Mucosa of stomach (tissue), 1 donor: ENCODE results near the gene GOLGA6L10.
"Not testable (repeated sequence)": the region's sequence is repeated elsewhere in the genome, so short reads cannot be mapped to it uniquely, and the experiment has no call there.

ENCODE experiments used
- H3K27me3 ChIP-seq: one replicate; pipeline ENCODE4 v1.7.0; 2013; ENCODE audit warnings: mild to moderate bottlenecking, low read length; ENCODE audit not compliant: control insufficient read depth, insufficient read depth
- H3K36me3 ChIP-seq: one replicate; pipeline ENCODE4 v1.7.0; 2013; ENCODE audit warnings: low read length; ENCODE audit not compliant: control insufficient read depth, insufficient read depth
- H3K4me1 ChIP-seq: one replicate; pipeline ENCODE4 v1.7.0; 2013; ENCODE audit warnings: mild to moderate bottlenecking, low read length; ENCODE audit not compliant: control insufficient read depth, insufficient read depth
- H3K4me3 ChIP-seq: one replicate; pipeline ENCODE4 v1.7.0; 2013; ENCODE audit warnings: low read length
- H3K9ac ChIP-seq: one replicate; pipeline ENCODE4 v1.7.0; 2013; ENCODE audit warnings: mild to moderate bottlenecking, low read length, moderate library complexity
- H3K9me3 ChIP-seq: one replicate; pipeline ENCODE4 v1.7.0; 2013; ENCODE audit warnings: mild to moderate bottlenecking, low read length, moderate library complexity; ENCODE audit not compliant: control insufficient read depth
- donor health status: Pancreatic carcinoma.

The GOLGA6L10 gene, protein sequence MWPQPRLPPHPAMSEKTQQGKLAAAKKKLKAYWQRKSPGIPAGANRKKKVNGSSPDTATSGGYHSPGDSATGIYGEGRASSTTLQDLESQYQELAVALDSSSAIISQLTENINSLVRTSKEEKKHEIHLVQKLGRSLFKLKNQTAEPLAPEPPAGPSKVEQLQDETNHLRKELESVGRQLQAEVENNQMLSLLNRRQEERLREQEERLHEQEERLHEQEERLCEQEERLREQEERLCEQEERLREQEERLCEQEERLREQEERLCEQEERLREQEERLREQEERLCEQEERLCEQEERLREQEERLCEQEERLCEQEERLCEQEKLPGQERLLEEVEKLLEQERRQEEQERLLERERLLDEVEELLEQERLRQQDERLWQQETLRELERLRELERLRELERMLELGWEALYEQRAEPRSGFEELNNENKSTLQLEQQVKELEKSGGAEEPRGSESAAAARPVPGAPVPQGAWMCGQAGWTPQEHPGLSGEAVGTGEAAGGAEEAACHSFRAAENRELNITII

DNA sequence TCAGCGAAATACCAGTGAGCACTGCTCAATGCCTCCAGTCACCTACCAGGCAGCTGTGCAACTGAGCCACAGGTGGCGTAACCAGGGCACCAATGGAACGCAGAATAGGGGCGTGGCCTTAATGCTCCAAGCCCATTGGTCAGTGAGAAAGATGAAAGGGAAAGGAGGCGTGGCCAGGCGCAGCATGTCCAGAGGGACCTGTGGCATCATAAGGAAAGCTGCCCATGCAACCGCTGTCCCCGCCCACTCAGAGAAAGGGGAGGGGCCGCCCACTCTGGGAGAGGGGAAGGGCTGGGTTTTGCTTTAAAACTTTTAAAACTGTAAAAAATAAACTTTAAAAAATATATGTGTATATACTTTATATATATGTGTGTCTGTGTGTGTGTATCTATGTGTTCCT lies at the start of gene GOLGA6L10:
GOLGA6L10 (minus strand) TSS at position 101 of the 400 bp plus-strand sequence; CDS start at position 1, 100 bp downstream.
- H3K27me3 ChIP-seq, H3K9me3 ChIP-seq, H3K4me3 ChIP-seq, H3K4me1 ChIP-seq, H3K36me3 ChIP-seq, H3K9ac ChIP-seq: not testable (repeated sequence)

DNA sequence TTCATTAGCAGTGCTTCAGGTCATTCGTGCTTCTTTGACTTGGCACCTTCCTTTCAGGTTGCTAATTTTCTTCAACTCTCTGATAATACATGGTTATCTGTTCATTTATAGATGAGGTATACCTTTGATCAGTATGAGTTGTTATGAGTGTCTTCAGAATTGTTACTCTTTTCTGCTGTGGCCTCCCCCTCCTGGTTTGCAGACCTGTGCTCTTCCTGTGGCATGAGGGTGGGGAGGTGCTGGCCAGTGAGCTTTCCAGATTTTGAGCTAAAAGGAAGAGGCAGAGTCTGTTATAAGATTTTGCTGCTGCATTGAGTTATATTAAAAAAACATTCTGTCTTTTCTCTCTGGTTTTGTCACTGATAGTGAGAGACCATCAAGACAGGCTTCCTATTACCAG lies 49.5 kb upstream of the GOLGA6L10 start:
- Histone ChIP-seq H3K27me3 (no peaks in the 10 kb centered on the region), H3K9me3 (no peaks in the 10 kb centered on the region), H3K4me3 (no peak overlapping the region)

DNA sequence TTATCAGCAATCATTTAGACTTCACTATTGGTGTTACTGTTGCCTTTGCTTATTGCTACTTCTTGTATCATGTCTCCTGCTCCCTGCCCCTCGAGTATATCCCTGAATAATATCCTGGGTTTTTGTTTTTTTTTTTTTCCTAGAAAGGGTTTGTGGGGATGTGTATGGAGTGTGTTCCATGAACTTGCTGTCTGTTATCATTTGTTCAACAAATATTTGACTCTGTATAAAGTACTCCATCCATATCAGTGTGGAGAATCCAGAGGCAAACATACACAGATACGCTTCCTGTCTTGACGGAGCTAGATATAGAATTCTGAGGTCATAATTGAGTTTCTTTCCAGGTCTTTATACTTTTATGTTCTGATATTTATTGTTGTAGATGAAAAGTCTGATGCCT lies 48.5 kb upstream of the GOLGA6L10 start:
- H3K9ac ChIP-seq, result no peak overlapping the region
- no peaks in the 10 kb centered on the region for H3K9me3 ChIP-seq
- H3K36me3 ChIP-seq, result no peaks in the 10 kb centered on the region
- H3K4me1 ChIP-seq, result no peaks in the 10 kb centered on the region
- no peak overlapping the region for H3K4me3 ChIP-seq
- H3K27me3 ChIP-seq, result no peaks in the 10 kb centered on the region

More for the DNA sequence above, 49.5 kb upstream of the GOLGA6L10 start:
- Histone ChIP-seq H3K36me3 (no peaks in the 10 kb centered on the region), H3K4me1 (no peaks in the 10 kb centered on the region), H3K9ac (no peak overlapping the region)

DNA sequence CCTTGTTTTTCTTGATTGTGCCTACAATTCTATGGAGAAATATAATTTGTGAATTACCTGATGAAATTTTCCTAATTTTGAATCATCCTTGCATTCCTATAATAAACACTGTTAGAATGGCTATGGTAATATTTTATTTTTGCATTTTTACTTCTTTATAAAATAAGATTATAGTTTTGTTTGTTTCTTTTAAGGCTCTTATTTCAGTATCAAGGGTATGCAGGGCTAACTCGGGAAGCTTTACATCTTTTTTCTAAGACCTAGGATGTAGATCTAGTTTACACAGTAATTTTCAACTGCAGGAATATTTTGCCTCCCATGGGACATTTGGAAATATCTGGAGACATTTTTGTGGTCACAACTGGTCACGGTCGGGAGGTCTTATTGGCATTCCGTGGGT lies 46.5 kb upstream of the GOLGA6L10 start:
- not testable (repeated sequence) for H3K9ac ChIP-seq, H3K4me3 ChIP-seq, H3K27me3 ChIP-seq, H3K9me3 ChIP-seq, H3K36me3 ChIP-seq, H3K4me1 ChIP-seq

DNA sequence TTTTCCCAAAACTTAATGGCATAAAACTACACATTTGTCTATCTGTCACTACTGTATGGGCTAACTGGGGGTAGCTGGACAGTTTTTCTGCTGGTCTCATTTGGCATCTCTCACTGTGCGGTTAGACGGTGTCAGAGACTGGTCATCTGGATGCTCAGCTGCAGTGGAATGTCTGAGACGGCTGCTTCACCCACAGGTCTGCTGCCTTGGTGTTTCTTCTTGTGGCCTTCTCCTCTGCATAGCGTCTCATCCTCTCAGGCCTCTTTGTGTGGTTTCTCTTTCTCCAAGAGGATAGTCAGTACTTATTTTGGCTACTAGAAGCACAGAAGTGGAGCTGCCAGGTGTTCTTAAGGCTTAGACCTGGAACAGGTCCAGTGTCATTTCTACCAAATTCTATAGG lies 44.4 kb upstream of the GOLGA6L10 start:
- no peaks in the 10 kb centered on the region for H3K4me1 ChIP-seq
- H3K9ac ChIP-seq, result no peak overlapping the region
- H3K27me3 ChIP-seq, result no peaks in the 10 kb centered on the region
- H3K4me3 ChIP-seq, result no peak overlapping the region
- no peaks in the 10 kb centered on the region for H3K9me3 ChIP-seq
- H3K36me3 ChIP-seq, result no peaks in the 10 kb centered on the region

DNA sequence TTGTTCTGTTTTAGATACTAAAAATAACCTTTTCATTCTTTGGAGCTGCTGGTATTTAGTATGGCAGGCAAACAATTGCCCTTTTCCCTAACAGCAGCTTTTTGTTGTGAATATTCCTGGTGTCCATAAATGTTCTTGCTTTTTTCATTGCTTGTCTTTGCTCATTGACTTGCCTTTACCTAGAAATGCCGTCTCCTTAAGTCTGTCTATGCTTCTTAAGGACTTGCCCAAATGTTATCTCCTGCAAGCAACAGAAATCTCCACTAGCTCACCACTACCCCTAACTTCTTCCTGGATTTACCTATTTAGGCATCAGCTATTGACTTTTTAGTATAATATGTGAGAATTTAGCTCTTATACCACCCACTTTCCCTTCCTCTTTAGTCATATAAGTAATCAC lies 42.8 kb upstream of the GOLGA6L10 start:
- not testable (repeated sequence) for H3K9me3 ChIP-seq, H3K4me3 ChIP-seq, H3K36me3 ChIP-seq, H3K4me1 ChIP-seq, H3K27me3 ChIP-seq, H3K9ac ChIP-seq

DNA sequence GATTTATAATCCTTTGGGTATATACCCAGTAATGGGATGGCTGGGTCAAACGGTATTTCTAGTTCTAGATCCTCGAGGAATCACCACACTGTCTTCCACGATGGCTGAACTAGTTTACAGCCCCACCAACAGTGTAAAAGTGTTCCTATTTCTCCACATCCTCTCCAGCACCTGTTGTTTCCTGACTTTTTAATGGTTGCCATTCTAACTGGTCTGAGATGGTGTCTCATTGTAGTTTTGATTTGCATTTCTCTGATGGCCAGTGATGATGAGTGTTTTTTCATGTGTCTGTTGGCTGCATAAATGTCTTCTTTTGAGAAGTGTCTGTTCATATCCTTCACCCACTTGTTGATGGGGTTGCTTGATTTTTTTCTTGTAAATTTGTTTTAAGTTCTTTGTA lies 40.9 kb upstream of the GOLGA6L10 start:
- H3K9me3 ChIP-seq, H3K36me3 ChIP-seq: not testable (repeated sequence)

DNA sequence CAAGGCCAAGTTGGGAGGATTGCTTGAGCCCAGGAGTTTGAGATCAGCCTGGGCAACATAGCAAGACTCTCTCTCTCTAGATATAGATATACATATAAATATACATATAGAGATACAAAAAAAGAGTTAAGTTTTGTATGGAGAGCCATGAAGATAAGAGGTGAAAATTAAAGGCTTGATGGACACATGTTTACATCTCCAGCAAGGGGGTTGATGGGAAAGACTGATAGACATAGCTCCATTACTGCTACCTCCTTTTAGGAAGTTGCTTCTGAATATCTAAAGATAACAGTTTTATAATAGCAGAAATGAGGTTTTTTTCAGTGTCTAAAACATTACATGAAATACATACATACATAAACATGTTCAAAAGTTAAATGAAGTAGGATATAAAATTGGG lies 37.9 kb upstream of the GOLGA6L10 start:
- not testable (repeated sequence) for H3K27me3 ChIP-seq, H3K9ac ChIP-seq, H3K4me1 ChIP-seq, H3K36me3 ChIP-seq, H3K9me3 ChIP-seq, H3K4me3 ChIP-seq

More for the DNA sequence above, 40.9 kb upstream of the GOLGA6L10 start:
- not testable (repeated sequence) for H3K9ac ChIP-seq, H3K4me3 ChIP-seq, H3K4me1 ChIP-seq, H3K27me3 ChIP-seq

DNA sequence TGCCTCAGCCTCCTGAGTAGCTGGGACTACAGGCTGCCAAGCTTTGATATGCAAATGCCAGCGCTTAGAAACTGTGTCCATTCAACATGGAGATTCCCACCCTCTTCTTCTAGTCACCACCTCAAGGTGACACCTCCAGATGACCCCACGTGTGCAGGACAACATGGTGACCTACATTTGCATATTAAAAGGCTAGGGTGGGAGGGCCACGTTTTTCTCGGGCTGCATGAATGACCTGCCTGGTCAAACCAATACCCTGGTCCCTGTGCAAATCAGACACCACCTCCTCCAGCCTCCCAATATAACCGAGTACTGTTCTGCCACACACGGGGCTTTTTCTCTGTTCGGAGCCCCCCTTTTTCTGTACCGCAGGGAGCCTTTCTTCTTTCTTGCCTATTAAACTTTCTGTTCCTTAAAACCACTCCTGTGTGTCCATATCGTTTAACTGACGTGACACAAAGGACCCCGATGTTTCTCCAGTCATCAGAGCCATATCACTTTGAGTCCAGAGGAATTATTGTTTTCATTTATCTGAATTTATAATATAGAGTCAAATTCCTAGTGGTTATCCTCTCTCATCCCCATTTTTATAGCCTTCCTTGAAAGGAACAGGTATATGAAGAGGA lies 32.2 kb upstream of the GOLGA6L10 start:
- not testable (repeated sequence) for H3K4me3 ChIP-seq, H3K9me3 ChIP-seq, H3K36me3 ChIP-seq, H3K27me3 ChIP-seq, H3K4me1 ChIP-seq, H3K9ac ChIP-seq

DNA sequence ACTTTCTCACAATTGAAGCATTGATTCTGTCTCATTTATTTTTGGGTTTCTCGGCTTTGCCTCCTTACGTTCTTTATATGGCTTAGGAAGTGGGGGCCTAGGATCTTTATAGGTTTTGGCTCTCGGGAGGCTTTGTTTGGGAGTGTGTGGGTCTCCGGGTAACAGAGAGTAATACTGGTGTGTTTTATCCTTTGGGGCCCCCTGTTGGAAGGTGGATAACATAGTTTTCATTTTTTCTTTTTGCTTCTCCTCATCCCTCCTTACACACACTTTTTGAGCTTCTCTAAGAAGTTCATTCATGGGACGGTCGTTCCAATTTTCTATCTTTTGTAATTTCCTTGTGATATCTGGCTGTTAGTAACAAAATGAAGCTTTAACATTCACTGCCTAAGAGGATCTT lies 30.3 kb upstream of the GOLGA6L10 start:
- H3K27me3 ChIP-seq, H3K4me1 ChIP-seq, H3K9me3 ChIP-seq, H3K9ac ChIP-seq, H3K4me3 ChIP-seq, H3K36me3 ChIP-seq: not testable (repeated sequence)

DNA sequence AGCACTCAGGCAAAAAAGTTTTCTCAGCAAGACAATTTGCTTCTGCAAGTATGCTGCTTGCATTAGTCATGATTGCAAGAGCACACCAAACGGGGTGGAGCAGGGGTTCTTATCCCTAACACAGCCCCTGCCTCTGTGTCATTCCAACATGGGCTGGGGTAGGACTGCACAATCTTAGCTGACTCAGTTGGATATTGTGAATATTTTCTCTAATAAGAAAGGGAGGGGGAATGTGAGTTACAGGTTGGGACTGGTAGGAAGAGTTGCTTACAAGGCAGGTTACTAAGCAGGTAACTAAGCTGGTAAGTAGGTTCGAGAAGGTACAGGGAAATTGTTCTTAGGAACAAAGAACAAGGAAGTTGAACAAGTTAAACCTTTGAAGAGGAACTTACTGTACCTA lies 24.4 kb upstream of the GOLGA6L10 start:
- not testable (repeated sequence) for H3K4me3 ChIP-seq, H3K9me3 ChIP-seq, H3K36me3 ChIP-seq, H3K27me3 ChIP-seq
- peaks cover 13% of the 10 kb centered on the region for H3K4me1 ChIP-seq
- H3K9ac ChIP-seq, result peak overlapping the region; percentile 9

DNA sequence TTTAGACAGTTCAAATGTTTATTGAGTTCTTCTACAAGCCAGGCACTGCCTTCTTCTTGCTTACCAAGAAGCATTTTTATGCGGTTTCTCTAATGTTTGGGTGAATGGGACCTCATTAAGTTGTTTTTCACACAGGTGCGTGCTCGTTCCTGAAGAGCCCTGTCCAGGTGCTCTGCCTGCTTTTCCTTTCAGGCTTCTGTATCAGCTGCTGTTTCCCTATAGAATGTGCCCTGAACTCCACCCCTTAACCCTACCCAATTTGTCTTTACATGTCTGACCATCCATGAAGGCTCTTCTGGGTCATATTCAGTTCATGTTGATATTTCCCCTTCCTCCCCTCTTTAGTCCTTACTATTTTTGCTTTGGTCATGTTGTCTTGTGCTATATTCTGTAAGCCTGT lies 22.4 kb upstream of the GOLGA6L10 start:
- Histone ChIP-seq H3K9ac (no peak overlapping the region), H3K4me1 (peaks cover 13% of the 10 kb centered on the region), H3K4me3 (no peak overlapping the region), H3K36me3 (no peaks in the 10 kb centered on the region), H3K27me3 (no peaks in the 10 kb centered on the region), H3K9me3 (no peaks in the 10 kb centered on the region)
